HG02642 (cell line): ENCODE data around the gene ILKAP.

Experiments
- ATAC-seq: cut with Tn5 transposase; IDR thresholded peaks from one replicate; pipeline ENCODE4 v1.9.1; 2021; ENCODE audit warnings: mild to moderate bottlenecking; ENCODE audit not compliant: unreplicated experiment, poor library complexity

The ILKAP gene

GRCh38 chr2:238139196-238140039 is 64.1 kb downstream of the ILKAP start:
- no peak for ATAC-seq

GRCh38 chr2:238138331-238139195 is 64.9 kb downstream of the ILKAP start, which contains the start of gene KLHL30:
Gene KLHL30, plus strand, starts transcription at chr2:238138668. Its CDS starts 2,087 bp downstream, at chr2:238140755.
- no peak for ATAC-seq

GRCh38 chr2:238137885-238138284 is 65.6 kb downstream of the ILKAP start:
- no peak for ATAC-seq

- no peak for ATAC-seq
These were observed 66.5 kb downstream of the ILKAP start for GRCh38 chr2:238136820-238137537.

GRCh38 chr2:238135601-238136150 is 67.8 kb downstream of the ILKAP start:
- no peak for ATAC-seq

- no peak for ATAC-seq
These were observed 69.1 kb downstream of the ILKAP start for GRCh38 chr2:238134393-238134785.

GRCh38 chr2:238133499-238134392 is 69.7 kb downstream of the ILKAP start:
- no peak for ATAC-seq

GRCh38 chr2:238132463-238133450 is 70.7 kb downstream of the ILKAP start:
- ATAC-seq: no peak

GRCh38 chr2:238131761-238132462 is 71.6 kb downstream of the ILKAP start:
- no peak for ATAC-seq

- no peak for ATAC-seq
These were observed 72.5 kb downstream of the ILKAP start for GRCh38 chr2:238130696-238131628.

GRCh38 chr2:238130111-238130695 is 73.3 kb downstream of the ILKAP start:
- ATAC-seq: no peak

GRCh38 chr2:238129166-238130010 is 74.1 kb downstream of the ILKAP start:
- no peak for ATAC-seq

- ATAC-seq: no peak
These were observed 74.9 kb downstream of the ILKAP start for GRCh38 chr2:238128534-238129001.

GRCh38 chr2:238128061-238128440 is 75.4 kb downstream of the ILKAP start:
- no peak for ATAC-seq
